ENCODE data around the gene TMCO4.

- TF ChIP-seq ZNF311 (tag by site-specific recombination; IDR thresholded peaks at IDR 0.05; ENCODE audit: borderline replicate concordance) (no peak), CTCF (tag by site-specific recombination; IDR thresholded peaks at IDR 0.05) (peak; percentile 30; the same call in 1 of the 2 replicates), KLF16 (tag by site-specific recombination; IDR thresholded peaks at IDR 0.05) (no peak), TCF7L2 (IDR thresholded peaks at IDR 0.05; ENCODE audit: borderline replicate concordance, low read depth, low read length) (no peak), ATF2 (tag by site-specific recombination; IDR thresholded peaks at IDR 0.05; ENCODE audit: low read depth) (no peak), ZBTB1 (tag by site-specific recombination; IDR thresholded peaks at IDR 0.05) (no peak), ZNF837 (tag by site-specific recombination; IDR thresholded peaks at IDR 0.05) (no peak), ZNF174 (tag by site-specific recombination; IDR thresholded peaks at IDR 0.05) (no peak), REST (tag by site-specific recombination; IDR thresholded peaks at IDR 0.05) (no peak), ZNF18 (tag by site-specific recombination; IDR thresholded peaks at IDR 0.05) (peak; percentile 90), PRDM10 (tag by site-specific recombination; IDR thresholded peaks at IDR 0.05) (peak; percentile 91; the same call in 1 of the 2 replicates), ZNF24 (tag by site-specific recombination; IDR thresholded peaks at IDR 0.05) (no peak), ZNF518A (tag by site-specific recombination; conservative IDR thresholded peaks at IDR 0.05; ENCODE audit: low read depth) (no peak), ZNF747 (tag by site-specific recombination; IDR thresholded peaks at IDR 0.05) (no peak)
Observed at GRCh38 chr1:19640363-19641316, 159.1 kb downstream of the TMCO4 start.
